GM12878 (cell line): ENCODE data around the gene ING5.

Source experiments
- CEBPB ChIP-seq, 2 experiments: fragments of 150-350 bp in 1 of 2; IDR thresholded peaks; 2 replicates each; pipeline ENCODE4 v1.6.1; 2012 to 2014; ENCODE audit warnings: low read depth in 2 of 2, low read length in 2 of 2, borderline replicate concordance in 1 of 2, inconsistent platforms in 1 of 2
- CEBPZ ChIP-seq: fragments of 150-350 bp; IDR thresholded peaks from 2 replicates; pipeline ENCODE4 v1.6.1; 2016; ENCODE audit warnings: low read depth, low read length
- CTCF ChIP-seq, 3 experiments: IDR thresholded peaks in 2 of 3; conservative IDR thresholded peaks in 1 of 3; 2 replicates each; pipeline ENCODE4 v1.5.1; 2011; ENCODE audit warnings: low read depth in 3 of 3, low read length in 3 of 3, mild to moderate bottlenecking in 3 of 3, control low read depth in 2 of 3, moderate library complexity in 2 of 3, inconsistent platforms in 1 of 3, mixed read lengths in 1 of 3; ENCODE audit not compliant: control insufficient read depth in 2 of 3, insufficient read depth in 1 of 3; ENCODE audit errors: extremely low read depth in 1 of 3
- DPF2 ChIP-seq: fragments of 450-650 bp; IDR thresholded peaks from 2 replicates; pipeline ENCODE4 v1.6.1; 2017; ENCODE audit warnings: mild to moderate bottlenecking
- EZH2 ChIP-seq: IDR thresholded peaks from 2 replicates; pipeline ENCODE4 v1.6.1; 2012; ENCODE audit warnings: low read depth, mild to moderate bottlenecking, control low read depth, inconsistent platforms, low read length, borderline replicate concordance; ENCODE audit not compliant: control insufficient read depth
- GABPA ChIP-seq: IDR thresholded peaks from 2 replicates; pipeline ENCODE4 v1.6.1; 2014; ENCODE audit warnings: antibody characterized with exemption, low read depth, mild to moderate bottlenecking, inconsistent platforms
- NBN ChIP-seq: fragments of 450-650 bp; IDR thresholded peaks from 2 replicates; pipeline ENCODE4 v1.6.1; 2016
- POLR2AphosphoS5 ChIP-seq: IDR thresholded peaks from 2 replicates; pipeline ENCODE4 v1.6.1; 2011; ENCODE audit warnings: mild to moderate bottlenecking, low read length, inconsistent platforms
- REST ChIP-seq: IDR thresholded peaks from 2 replicates; pipeline ENCODE4 v1.6.1; 2012; ENCODE audit warnings: mild to moderate bottlenecking, low read depth, low read length
- SMC3 ChIP-seq: IDR thresholded peaks from 2 replicates; pipeline ENCODE4 v1.6.1; 2011; ENCODE audit warnings: low read length, improper control_type of control experiment, borderline replicate concordance
- SRF ChIP-seq, 2 experiments: IDR thresholded peaks; 2 replicates each; pipeline ENCODE4 v1.6.1; 2011; ENCODE audit warnings: low read depth in 2 of 2, low read length in 2 of 2, mild to moderate bottlenecking in 1 of 2, moderate library complexity in 1 of 2
- TAF1 ChIP-seq: IDR thresholded peaks from 2 replicates; pipeline ENCODE4 v1.6.1; 2011; ENCODE audit warnings: mild to moderate bottlenecking, low read depth, low read length, borderline replicate concordance

- TF ChIP-seq CTCF (IDR thresholded peaks at IDR 0.05 in 2 of 3, conservative IDR thresholded peaks at IDR 0.05 in 1 of 3; ENCODE audit: control insufficient read depth in 2 of 3, extremely low read depth in 1 of 3, insufficient read depth in 1 of 3, low read depth in 3 of 3, low read length in 3 of 3) (no peak), CEBPZ (no peak), TAF1 (no peak), SMC3 (no peak), REST (no peak), CEBPB (IDR thresholded peaks at IDR 0.05; ENCODE audit: borderline replicate concordance in 1 of 2, low read depth in 2 of 2, low read length in 2 of 2) (no peak), POLR2AphosphoS5 (no peak), EZH2 (no peak), DPF2 (no peak), NBN (no peak), GABPA (no peak), SRF (IDR thresholded peaks at IDR 0.05; ENCODE audit: low read depth in 2 of 2, low read length in 2 of 2) (no peak)
These were observed 50.4 kb downstream of the ING5 start for GRCh38 chr2:241752253-241752652.
